SKM-1 (cell line): ENCODE measurements around the gene CFAP46.
"Not testable (repeated sequence)": the region's sequence is repeated elsewhere in the genome, so short reads cannot be mapped to it uniquely, and the experiment has no call there.

Source experiments
- DNase-seq: peaks from one replicate; lab custom pipeline; 2025; ENCODE audit not compliant: unreplicated experiment; lab: John Stamatoyannopoulos, UW

Gene CFAP46

GRCh38 chr10:132963430-132963960, 21.1 kb upstream of the CFAP46 start:
- DNase-seq: no peak

- DNase-seq: no peak
Measured at GRCh38 chr10:132962623-132963429, 20.5 kb upstream of the CFAP46 start.

- no peak for DNase-seq
Measured at GRCh38 chr10:132961787-132962622, 19.6 kb upstream of the CFAP46 start.

DNA sequence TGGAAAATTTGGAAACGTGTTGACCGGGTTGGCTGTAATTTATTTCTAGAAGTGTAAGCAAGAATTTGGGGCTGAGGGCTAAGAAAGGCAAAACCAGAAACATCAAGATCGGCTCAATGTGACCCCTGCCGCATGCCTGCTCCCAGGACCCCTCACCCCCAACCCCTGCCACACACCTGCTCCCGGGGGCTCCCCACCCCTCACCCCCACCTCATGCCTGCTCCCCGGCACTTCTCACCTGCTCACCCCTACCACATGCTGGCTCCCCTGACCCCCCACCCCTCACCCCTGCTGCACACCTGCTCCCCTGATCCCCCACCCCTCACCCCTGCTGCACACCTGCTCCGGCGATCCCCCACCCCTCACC, 19.0 kb upstream of the CFAP46 start:
- DNase-seq: no peak

- no peak for DNase-seq
Measured at GRCh38 chr10:132960631-132961419, 18.5 kb upstream of the CFAP46 start.

GRCh38 chr10:132960071-132960472, 17.7 kb upstream of the CFAP46 start:
- no peak for DNase-seq

DNA sequence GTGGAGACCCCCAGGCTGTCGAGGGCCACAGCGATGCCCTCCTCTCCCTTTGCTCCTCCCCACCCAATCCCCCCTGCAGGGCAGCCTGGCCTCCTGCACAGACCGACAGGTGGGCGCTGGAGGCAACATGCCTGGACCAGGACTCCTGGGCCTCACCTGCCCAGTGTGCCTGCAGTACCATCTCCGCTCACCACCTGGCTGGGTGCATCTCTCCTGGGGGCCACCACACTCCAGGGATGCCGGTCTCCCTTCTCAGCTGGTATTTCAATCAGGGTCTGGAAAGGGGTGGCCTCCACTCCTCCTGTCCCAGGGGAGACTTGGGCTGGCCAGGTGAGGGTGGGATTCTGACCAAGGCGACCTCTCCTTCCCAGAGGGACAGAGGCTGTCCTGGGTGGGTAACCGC, 17.2 kb upstream of the CFAP46 start:
- no peak for DNase-seq

- DNase-seq: no peak
Measured at GRCh38 chr10:132958883-132959558, 16.7 kb upstream of the CFAP46 start.

GRCh38 chr10:132957981-132958882, 15.9 kb upstream of the CFAP46 start:
- no peak for DNase-seq

GRCh38 chr10:132957131-132957530, 14.8 kb upstream of the CFAP46 start:
- DNase-seq: no peak

GRCh38 chr10:132956259-132956658, 13.9 kb upstream of the CFAP46 start:
- DNase-seq: not testable (repeated sequence)

GRCh38 chr10:132955479-132955878, 13.1 kb upstream of the CFAP46 start:
- DNase-seq: no peak

DNA sequence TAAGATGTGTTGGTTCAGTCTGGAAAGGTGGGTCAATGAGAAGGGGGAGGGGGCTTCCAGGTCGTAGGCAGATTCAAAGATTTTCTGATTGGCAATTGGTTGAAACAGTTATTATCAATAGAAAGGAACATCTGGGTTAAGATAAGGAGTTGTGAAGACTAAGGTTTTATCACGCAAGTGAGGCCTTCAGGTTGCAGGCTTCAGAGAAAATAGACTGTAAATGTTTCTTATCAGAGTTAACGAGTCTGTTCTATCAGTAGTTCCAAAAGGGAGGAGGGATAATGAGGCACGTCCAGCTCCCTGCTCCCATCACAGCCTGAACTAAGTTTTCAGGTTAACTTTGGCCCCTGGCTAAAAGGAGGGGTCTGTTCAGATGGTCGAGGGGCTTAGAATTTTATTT, 11.1 kb upstream of the CFAP46 start:
- no peak for DNase-seq

DNA sequence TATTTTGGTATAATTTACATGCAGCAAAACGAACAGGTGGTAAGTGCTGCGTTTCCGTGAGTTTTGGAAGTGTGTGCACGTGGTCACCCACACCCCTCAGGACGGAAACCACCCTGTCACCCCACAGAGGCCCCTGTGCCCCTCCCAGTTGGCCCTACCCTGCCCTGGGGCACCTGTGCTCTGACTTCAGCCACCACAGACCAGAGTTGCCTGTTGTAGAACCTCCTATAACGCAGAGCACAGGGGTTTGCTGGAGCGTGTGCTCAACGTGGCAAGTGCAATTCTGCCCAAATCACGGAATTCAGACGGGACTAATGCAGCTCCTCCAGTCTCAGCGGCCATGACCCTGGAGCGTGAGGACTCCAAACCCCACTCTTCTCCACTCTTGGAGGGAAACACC, 9.6 kb upstream of the CFAP46 start:
- DNase-seq: no peak

GRCh38 chr10:132948351-132948750, 6.0 kb upstream of the CFAP46 start:
- no peak for DNase-seq

DNA sequence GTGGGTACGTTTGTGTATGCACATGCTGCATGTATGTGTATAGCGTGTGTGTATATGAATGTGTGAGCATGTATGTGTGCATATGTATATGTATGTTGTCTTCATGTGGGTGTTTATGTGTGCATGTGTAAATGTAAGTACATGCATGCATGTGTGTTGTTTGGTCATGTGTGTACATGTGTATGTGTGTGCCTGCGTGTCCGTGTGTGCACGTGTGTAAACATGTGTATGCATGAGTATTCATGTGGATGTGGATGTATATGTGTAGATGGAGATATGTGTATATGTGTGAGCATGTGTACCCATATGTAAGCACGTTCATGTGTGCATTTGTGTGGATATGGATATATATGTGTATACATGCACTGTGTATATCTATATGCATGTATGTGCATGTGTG, 5.5 kb upstream of the CFAP46 start:
- no peak for DNase-seq

DNA sequence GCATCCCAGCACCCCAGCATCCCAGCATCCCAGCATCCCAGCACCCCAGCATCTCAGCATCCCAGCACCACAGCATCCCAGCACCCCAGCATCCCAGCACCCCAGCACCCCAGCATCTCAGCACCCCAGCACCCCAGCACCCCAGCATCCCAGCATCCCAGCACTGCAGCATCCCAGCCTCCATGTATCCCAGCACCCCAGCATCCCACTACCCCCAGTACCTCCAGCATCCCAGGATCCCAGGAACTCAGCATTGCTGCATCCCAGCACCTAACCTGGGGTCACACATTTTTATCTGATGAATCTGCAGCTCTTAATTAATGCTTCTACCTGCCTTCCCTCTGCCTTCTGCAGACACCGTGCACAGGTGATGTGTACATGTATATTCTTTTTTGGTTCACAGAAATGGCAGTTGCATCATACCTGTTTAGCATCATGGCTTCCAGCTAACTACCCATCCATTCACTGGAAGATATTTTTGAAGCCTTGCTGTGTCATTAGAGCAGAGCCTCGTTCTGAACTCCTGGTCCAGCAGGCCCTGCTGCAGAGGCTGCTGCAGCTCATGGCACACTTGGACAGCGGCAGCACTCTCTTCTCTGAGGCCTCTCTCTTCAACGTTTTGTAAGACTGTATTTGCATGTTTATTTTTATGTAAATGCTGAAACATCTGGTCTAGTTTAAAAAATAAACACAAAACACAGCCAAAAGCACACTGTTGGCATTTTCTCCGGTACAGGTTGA, 4.6 kb upstream of the CFAP46 start:
- DNase-seq: no peak

DNA sequence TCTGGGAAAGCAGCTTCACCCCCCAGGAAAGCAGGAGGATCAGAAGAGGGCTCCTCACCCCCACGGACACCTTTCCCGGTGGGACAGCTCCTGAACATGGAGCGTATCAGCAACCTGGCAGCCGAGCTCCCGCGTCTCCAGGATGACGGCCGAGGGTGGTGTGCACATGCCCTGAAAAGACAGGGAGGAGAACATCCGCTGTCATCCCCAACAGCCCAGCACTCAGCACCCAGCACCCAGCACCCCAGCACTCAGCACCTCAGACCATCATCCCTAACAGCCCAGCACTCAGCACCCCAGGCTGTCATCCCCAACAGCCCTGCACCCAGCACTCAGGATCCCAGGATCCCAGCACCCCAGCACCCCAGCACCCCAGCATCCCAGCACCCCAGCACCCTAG, 3.9 kb upstream of the CFAP46 start:
- no peak for DNase-seq

DNA sequence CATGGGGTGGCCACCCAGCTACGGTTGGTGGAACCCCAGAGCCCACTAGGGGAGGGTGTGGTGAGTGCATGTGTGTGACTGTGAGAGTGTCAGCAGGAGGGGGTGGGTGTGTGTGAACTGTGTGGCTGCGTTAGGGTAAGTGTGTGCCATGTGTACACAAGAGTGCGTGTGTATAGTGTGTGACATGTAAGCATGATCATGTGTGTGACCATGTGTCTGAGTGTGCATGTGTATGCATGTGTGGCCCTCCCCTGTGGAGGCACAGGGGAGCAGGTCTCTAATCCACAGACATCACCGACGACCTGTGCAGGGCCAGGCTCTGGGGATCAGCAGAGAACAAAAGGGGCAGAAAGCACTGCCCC, 3.5 kb upstream of the CFAP46 start:
- DNase-seq: no peak
